ENCODE measurements around the gene SMAD7. TPM values are rescaled to one million over a fixed set of nuclear protein-coding genes. Genes with fewer than 3 reads are reported as not detected.

The SMAD7 gene
- total and polyA plus RNA-seq, 2 experiments from 2014 or later: 11.8 to 29.8 TPM

GRCh38 chr18:48941672-48942071, 9.1 kb downstream of the SMAD7 start:
- peaks cover 4% of the 10 kb centered on the region; the same call in 1 of the 2 replicates for H3K36me3 ChIP-seq (ENCODE audit: insufficient read depth)
- ATAC-seq: peak; percentile 3; the same call in 1 of the 3 replicates
- peaks cover 88% of the 10 kb centered on the region for H4K20me1 ChIP-seq (replicated peaks; ENCODE audit: insufficient read depth)
- peak overlapping the region; percentile 97; the same call in 1 of the 2 replicates for H3K27ac ChIP-seq (ENCODE audit: low read depth)
- Mint-ChIP-seq H3K4me1 (peaks cover 97% of the 10 kb centered on the region), H3K4me3 (no peak overlapping the region; the same call in 2 of the 3 replicates), H3K27me3 (ENCODE audit: insufficient read depth, low read depth, poor library complexity) (peaks cover 13% of the 10 kb centered on the region), H3K27ac (no peak overlapping the region), H3K36me3 (ENCODE audit: low read depth) (peaks cover 78% of the 10 kb centered on the region), H3K9me3 (no peaks in the 10 kb centered on the region)
- DNase-seq (ENCODE audit: low spot score): no peak
- H3K4me2 ChIP-seq: peak overlapping the region; percentile 77
- peaks cover 100% of the 10 kb centered on the region for H3K79me2 ChIP-seq (replicated peaks; ENCODE audit: insufficient read depth)
- 0 out of 2 replicates have a peak overlapping the region, but pooled peaks have one; percentile 20 for H3K4me3 ChIP-seq
- no peak overlapping the region for H2AFZ ChIP-seq
- TF ChIP-seq JUNB (IDR thresholded peaks at IDR 0.05; ENCODE audit: unreplicated experiment): no peak
- no peaks in the 10 kb centered on the region for H3K27me3 ChIP-seq (ENCODE audit: insufficient read depth)
- H3F3A ChIP-seq (replicated peaks; ENCODE audit: low read depth): peaks cover 24% of the 10 kb centered on the region; the same call in 1 of the 2 replicates
- H3K4me1 ChIP-seq (ENCODE audit: insufficient read depth): peaks cover 93% of the 10 kb centered on the region
- no peaks in the 10 kb centered on the region for H3K9me2 ChIP-seq (ENCODE audit: insufficient read depth)

- Mint-ChIP-seq H3K9me3 (no peaks in the 10 kb centered on the region), H3K4me1 (peaks cover 97% of the 10 kb centered on the region), H3K27ac (peak overlapping the region; percentile 9; the same call in 1 of the 2 replicates), H3K27me3 (ENCODE audit: insufficient read depth, low read depth, poor library complexity) (peaks cover 18% of the 10 kb centered on the region), H3K4me3 (peak overlapping the region; percentile 18; the same call in 2 of the 3 replicates), H3K36me3 (ENCODE audit: low read depth) (peaks cover 78% of the 10 kb centered on the region)
- H3F3A ChIP-seq (replicated peaks; ENCODE audit: low read depth): peaks cover 28% of the 10 kb centered on the region; the same call in 1 of the 2 replicates
- peak overlapping the region; percentile 97 for H3K27ac ChIP-seq (ENCODE audit: low read depth)
- peaks cover 8% of the 10 kb centered on the region; the same call in 1 of the 2 replicates for H3K36me3 ChIP-seq (ENCODE audit: insufficient read depth)
- H3K27me3 ChIP-seq (ENCODE audit: insufficient read depth): no peaks in the 10 kb centered on the region
- no peak for DNase-seq (ENCODE audit: low spot score)
- ATAC-seq: no peak
- H3K79me2 ChIP-seq (replicated peaks; ENCODE audit: insufficient read depth): peaks cover 100% of the 10 kb centered on the region
- H3K4me2 ChIP-seq: peak overlapping the region; percentile 77
- H2AFZ ChIP-seq: no peak overlapping the region
- H3K4me1 ChIP-seq (ENCODE audit: insufficient read depth): peaks cover 91% of the 10 kb centered on the region
- no peaks in the 10 kb centered on the region for H3K9me2 ChIP-seq (ENCODE audit: insufficient read depth)
- peaks cover 87% of the 10 kb centered on the region for H4K20me1 ChIP-seq (replicated peaks; ENCODE audit: insufficient read depth)
- peak overlapping the region; percentile 26; the same call in 1 of the 2 replicates for H3K4me3 ChIP-seq
- TF ChIP-seq CREB1 (CRISPR knock-in tag; IDR thresholded peaks at IDR 0.05; ENCODE audit: low read depth) (no peak), JUNB (IDR thresholded peaks at IDR 0.05; ENCODE audit: unreplicated experiment) (no peak), EZH2 (IDR thresholded peaks at IDR 0.05; ENCODE audit: low read depth, unreplicated experiment) (no peak), STAT1 (IDR thresholded peaks at IDR 0.05; ENCODE audit: unreplicated experiment) (no peak), EZH2phosphoT487 (IDR thresholded peaks at IDR 0.05; ENCODE audit: unreplicated experiment) (no peak), ZNF331 (CRISPR knock-in tag; IDR thresholded peaks at IDR 0.05; ENCODE audit: low read depth) (no peak), ZNF114 (CRISPR knock-in tag; IDR thresholded peaks at IDR 0.05) (no peak), ZNF462 (CRISPR knock-in tag; IDR thresholded peaks at IDR 0.05) (no peak), POLR2AphosphoS5 (IDR thresholded peaks at IDR 0.05; ENCODE audit: low read depth) (no peak), CTCF (conservative IDR thresholded peaks at IDR 0.05; ENCODE audit: low read depth in 2 of 2) (no peak), NANOG (IDR thresholded peaks at IDR 0.05; ENCODE audit: borderline replicate concordance) (no peak), ETS1 (IDR thresholded peaks at IDR 0.05) (no peak)
Observed at GRCh38 chr18:48940854-48941611, 9.7 kb downstream of the SMAD7 start.
